ENCODE data around the gene KCNQ2. TPM values are rescaled to one million over a fixed set of nuclear protein-coding genes. Genes with fewer than 3 reads are reported as not detected.
"Not testable (repeated sequence)": the region's sequence is repeated elsewhere in the genome, so short reads cannot be mapped to it uniquely, and the experiment has no call there.

The KCNQ2 gene
- total RNA-seq, 1 donor from 2014 or later: not detected

DNA sequence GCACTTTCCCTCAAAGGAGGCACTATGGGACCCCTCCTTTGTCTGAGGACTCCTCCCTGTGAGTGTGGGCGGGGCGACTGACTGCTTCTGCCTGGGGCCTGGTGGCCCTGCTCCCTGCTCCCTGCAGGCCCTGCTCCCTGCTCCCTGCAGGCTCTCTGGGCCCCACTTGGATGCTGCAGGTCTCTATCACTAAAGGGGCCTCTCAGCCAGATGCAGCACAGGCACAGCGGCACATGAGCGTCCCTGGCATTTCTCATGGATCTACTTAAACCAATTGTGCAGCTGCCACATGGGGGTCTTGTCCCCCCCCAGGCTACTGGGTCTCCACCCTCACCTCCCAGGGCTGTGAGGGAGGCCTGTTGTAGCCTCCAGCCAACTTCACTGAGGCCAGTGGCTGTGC is 18.6 kb upstream of the KCNQ2 start:
- DNase-seq (ENCODE audit: low read depth in 2 of 2): no peak

DNA sequence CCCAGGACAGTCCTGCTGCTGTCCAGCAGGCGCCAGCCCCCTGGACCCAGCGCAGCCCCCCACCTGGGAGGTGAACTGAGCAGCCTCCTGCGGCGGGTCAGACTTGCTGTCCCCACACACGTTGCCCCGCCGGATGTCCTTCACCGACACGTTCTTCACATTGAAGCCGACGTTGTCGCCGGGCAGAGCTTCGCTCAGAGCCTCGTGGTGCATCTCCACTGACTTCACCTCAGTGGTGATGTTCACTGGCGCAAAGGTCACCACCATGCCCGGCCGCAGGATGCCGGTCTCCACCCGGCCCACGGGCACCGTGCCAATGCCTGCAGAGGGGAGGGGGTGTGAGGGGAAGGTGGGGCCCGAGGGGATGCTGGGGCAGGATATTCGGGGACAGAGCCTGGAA is 18.0 kb upstream of the KCNQ2 start:
- no peak for DNase-seq (ENCODE audit: low read depth in 2 of 2)

DNA sequence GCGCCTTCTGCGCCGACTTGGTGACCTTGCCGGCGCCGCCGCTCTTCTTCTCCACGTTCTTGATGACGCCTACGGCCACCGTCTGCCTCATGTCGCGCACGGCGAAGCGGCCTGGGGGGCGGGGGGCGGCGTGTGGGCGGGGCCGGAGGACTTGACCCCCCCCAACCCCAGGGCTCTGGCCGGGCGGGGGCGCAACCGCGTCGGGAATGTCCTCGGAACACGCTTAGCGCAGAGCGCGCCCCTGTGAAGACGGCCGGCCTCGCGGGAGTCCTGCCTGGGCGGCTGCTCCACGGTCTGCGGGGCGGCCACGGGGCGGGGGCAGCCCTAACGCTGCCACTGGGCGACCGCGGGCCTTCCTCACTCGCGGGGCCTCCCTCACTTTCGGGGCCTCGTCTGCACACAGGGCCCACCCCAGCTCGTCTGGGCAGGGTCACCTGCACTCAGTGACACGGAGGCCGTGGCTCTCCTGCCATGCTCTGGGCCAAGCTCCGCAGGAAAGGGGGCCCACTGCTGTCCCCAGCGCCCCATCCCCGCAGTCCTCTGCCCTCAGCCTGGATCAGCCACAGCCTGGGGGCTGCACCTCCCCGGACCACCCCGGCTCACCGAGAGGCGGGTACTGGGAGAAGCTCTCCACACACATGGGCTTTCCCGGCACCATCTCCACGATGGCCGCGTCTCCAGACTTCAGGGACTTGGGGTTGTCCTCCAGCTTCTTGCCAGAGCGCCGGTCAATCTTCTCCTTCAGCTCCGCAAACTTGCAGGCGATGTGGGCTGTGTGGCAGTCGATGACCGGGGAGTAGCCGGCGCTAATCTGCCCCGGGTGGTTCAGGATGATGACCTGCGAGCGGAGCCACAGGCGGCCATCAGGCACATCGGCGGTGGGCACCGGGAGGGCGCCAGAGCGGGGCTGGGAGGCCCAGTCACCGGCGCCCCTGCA is 16.1 kb upstream of the KCNQ2 start:
- no peak for DNase-seq (ENCODE audit: low read depth in 2 of 2)

DNA sequence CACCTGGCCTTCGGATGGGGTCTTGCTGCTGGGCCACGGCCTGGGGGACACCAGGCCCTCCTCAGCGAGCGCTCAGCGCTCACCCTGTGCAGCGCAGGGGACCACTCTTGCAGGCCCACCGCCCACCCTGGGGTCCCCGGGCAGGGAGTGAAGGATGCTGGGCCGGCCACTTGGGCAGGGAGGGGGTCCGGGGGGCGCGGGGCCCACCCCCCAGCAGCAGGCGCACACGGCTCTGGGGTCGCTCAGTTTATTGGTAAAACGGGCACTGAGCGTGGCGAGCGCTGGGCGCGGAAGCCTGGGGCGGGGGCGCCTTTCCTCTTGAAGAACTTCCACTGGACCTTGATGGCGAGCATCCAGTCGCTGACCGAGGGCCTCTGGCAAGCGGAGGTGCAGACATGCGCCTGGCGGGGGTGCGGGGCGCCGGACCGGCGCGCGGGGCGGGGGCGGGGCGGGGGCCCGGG is 15.4 kb upstream of the KCNQ2 start:
- no peak for DNase-seq (ENCODE audit: low read depth in 2 of 2)

DNA sequence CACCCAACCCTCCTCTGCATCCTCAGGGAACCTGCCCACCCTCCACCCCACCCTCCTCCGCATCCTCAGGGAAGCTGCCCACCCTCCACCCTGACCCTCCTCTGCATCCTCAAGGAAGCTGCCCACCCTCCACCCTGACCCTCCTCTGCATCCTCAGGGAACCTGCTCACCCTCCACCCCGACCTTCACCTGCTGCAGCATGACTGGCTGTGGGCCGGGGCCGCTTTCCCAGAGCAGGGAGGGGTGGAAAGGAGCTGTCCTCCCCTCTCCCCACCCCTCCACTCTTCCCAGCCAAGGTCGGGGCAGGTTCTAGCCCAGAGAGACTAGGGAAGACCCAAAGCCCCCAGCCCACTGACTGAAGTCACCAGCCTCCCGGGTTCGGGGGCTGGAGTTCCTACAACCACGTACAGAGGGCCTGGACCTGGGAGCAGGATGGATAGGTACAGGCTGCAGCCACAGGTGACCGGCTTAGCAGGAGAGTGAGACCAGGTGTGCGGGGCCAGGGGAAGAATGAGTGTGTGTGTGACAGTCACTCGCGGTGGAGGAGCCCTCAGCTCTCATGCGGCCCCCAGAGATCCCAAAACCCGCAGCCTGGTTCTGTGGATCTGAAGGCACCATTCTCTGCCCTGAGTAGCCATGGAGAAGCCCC is 14.8 kb upstream of the KCNQ2 start:
- no peak for DNase-seq (ENCODE audit: low read depth in 2 of 2)

DNA sequence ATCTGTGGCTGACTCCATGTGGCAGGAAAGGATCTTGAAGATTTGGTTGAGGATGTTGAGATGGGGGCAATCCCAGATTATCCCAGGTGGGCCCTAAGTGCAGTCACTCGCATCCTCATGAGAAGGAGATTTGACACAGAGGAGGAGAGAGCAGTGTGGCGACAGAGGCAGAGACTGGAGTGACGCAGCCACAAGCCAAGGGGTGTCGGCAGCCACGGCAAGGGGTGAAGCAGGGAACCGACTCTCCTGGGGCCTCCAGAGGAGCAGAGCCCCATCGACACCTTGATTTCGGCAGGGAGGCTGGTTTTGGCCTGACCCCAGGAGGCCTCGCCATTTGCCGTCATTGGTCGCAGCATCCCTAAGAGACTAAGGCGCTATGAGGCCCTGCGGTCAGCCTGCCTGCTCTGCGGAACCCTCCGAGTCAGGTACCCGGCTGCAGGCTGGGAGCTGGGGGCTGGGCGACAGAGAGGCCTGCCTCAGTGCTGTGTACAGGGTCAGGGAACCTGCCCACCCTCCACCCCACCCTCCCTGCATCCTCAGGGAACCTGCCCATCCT is 13.9 kb upstream of the KCNQ2 start:
- no peak for DNase-seq (ENCODE audit: low read depth in 2 of 2)

DNA sequence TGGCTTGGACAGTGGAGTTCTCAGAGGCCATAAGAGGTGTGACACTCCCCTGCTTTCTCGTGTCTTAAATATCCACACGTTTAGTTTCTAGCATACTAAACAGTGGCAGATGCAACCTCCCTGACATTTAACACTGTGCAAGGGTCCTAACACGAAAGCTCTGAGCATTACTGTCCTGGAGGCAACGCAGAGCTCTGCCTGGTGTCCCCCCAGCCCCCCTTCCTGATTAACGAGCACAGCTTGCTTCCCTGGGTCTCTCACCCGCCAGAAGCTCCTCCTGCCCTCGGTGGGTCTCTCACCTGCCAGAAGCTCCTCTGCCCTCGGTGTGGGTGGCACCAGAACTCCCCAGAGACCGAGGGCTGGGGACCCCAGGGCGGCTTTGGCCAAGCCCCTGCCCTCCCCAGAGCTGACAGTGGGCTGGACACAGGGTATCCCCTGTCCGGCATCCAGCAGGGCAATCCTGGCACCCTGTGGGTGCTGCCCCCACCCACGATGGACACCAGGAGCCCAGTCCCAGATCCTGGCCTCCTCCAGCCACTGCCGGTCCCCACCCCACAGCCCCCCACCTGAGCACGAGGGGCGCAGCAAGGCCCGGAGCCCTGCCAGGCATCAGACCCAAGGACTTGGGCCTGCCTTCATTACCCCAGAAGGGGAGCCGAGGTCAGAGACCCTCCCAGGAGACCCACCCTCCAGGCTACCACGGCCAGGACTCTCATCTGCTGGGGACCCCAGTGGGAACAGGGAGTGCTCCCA is 12.4 kb upstream of the KCNQ2 start:
- no peak for DNase-seq (ENCODE audit: low read depth in 2 of 2)

DNA sequence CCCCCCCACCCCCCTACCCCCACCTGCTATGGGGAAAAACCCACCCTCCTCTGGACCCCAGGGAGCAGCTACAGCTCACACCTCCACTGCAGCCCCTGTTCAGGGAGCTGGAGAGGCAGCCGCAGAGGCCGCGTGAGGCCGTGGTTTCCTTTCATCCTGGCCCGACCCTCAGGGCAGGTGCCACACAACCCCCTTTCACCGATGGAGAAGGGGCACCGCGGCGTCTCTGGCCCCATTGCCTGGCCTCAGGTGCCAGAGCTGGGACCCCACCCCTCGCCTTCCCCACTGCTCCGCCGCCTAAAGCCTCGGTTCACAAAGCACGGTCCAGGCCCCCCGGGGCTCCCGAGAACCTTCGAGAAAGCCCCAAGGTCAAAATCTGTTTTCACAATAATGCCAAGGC is 11.8 kb upstream of the KCNQ2 start:
- DNase-seq (ENCODE audit: low read depth in 2 of 2): no peak

DNA sequence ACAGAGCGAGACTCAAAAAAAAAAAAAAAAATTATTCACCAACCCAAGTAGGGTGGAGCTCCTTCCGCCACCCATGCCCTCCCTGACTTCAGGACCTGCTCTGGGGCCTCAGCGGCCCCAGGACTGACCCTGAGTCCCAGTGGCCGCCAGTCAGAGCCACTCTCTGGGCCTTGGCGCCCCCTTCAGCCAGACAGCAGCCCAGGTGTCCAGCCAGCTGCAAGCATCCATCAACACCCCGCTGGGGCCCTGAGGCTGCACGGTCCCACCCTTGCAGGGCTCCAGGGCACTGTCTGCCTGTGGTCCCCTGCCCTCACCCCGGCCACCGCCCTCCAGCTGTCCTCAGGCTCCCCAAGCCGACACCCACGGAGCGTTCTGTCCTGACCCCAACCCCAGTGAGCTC is 11.4 kb upstream of the KCNQ2 start:
- DNase-seq (ENCODE audit: low read depth in 2 of 2): no peak

DNA sequence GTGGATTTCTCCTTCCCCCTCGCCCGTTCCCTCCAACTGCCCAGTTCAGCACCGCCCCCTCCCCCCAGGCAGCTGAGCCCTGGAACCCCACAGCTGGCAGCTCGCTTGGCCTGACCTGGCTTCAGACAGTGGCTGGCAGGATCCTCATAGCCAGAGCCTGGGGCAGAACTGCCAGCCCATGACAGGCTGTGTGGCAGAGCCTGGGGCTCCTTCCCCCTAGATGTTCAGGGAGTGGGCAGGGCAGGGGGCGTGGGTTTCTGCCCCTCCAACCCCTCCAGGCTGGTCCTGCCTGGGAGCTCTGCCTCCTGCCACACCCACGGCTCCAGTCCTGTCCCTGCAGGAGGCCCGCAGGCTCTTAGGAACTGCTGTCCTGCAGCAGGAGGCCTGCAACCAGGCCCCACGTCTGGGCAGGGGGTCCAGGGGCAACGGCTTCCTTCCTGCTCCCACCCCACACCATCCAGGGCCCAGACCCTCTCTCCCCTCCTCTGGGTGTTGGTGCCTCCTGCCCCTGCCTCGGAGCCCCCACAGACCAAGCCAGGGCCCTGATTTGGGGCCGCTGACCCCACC is 9.6 kb upstream of the KCNQ2 start:
- no peak for DNase-seq (ENCODE audit: low read depth in 2 of 2)

DNA sequence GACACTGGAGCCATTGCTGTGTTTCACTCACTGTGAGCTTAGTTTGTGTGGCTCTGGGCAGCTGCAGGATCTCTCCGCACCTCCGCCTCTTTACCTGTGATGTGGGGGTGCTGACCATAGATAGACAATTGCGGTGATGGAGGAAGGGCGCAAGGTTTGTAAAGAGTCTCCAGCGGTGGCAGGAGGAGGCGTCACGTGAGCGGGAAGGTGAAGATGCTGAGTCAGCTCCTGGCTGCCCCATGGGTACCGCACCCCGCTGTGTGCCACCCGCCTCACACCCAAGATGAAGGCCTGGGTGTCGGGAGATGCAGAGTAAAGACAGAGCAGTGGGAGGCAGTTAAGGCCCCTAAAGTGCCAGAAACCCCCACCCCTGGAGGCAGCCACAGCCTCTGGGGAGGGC is 9.0 kb upstream of the KCNQ2 start:
- no peak for DNase-seq (ENCODE audit: low read depth in 2 of 2)

DNA sequence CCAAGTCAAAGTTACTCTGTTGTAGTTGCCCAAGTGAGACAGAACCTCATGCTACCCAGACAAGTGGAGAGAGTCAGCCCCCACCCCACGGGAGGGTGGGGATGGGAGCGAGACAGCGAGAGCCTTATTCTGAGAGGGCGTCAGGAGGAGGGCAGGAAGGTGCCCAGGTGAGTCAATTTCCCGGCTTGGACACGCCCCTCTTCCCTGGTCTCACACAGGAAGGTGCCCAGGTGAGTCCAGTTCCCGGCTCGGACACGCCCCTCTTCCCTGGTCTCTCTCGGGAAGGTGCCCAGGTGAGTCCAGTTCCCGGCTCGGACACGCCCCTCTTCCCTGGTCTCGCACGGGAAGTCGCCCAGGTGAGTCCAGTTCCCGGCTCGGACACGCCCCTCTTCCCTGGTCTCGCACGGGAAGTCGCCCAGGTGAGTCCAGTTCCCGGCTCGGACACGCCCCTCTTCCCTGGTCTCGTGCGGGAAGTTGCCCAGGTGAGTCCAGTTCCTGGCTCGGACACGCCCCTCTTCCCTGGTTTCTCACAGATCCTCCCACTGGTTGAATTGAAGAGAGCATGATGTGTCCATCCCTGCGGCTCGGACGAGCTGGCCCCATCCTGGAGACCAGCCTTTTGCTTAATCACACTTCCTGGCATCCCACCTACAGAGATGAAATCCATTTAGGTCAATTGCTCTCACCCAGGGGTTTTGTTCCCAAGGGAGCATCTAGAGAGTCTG is 7.4 kb upstream of the KCNQ2 start:
- DNase-seq (ENCODE audit: low read depth in 2 of 2): not testable (repeated sequence)

DNA sequence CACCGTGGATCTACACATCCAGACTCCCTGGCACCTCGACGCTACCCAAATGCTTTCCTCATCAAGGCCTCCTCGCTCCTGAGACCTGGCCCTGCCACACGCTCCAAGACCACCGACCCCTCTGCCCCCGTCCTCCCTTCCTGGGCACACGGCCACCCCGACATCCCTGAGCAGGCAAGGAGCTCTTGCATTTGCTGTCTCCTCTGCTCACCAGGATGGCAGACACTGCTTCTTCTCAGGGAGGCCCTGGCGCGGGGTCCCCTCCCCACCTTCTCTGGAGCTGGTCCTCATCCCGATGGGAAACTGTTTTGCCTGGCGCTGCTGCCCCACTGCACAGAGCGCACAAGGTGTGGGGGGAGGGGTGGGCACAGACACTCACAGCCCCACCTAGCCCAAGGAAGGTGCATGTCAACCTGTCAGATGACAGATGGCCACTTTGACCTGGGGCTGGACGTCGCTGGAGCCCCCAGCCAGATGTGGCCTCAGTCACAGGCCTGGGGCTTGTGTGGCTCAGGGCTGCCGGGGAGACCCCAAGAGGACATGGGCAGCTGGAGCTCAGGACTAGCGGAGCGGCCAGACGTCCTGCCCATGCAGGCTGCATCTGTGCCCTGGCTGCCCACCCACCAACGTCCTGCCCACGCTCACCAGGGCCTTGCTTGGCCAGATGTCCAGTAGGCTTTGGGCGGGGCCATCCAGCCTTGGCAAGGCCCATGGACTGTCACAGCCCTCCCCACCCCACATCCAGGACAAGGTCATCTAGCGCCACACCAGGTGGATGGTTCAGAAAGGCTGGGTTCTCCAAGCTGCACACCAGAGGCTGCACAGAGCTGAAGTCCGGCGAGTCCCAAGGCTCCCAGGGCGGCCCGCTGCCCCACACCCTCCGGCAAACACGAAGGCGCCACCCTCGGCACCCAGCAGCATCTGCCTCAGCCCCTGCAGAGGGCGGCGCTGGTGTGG is 6.2 kb upstream of the KCNQ2 start:
- no peak for DNase-seq (ENCODE audit: low read depth in 2 of 2)

DNA sequence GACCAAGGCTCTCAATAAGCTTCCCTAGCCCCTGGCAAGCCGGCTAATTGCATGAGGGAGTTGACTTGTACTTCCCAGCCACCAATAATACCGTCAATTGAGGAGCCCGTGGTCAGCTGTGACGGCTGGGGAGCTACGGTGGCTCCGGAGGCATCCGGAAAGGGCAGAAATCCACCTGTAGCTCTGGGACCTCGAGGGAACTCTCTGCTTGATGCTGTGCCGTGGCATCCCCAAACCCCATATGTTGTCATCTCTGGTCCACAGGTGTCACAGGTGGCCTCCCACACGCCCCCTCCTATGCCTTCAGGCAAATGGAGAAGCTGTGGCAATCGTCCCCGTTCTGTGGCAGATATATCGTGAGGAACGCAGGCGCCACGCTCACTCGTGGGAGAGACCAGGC is 5.5 kb upstream of the KCNQ2 start:
- DNase-seq (ENCODE audit: low read depth in 2 of 2): no peak

DNA sequence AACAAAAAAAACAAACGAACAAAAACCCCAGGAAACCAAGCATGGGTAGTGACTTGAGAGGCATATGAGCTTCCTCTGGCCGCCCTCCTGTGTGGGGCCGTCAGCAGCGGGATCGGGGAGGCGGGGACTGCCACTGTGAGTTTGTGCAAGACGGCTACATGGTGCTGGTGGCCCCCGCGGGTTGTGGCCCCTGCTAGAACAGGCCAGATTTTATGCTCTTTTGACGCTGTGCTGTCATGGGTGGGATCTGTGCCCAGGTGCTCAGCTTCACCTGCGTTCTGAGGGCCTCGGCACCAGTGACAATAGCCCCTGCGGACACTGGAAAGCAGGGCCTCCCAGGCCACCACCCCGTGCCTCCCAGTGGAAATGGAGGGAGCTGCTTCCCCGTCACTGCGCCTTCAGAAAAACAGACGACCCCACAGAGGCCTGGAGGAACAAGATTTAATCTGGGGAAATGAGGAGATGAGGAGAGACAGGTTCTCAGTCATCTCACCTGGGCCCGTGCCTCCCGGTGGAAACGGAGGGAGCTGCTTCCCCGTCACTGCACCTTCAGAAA is 4.7 kb upstream of the KCNQ2 start:
- no peak for DNase-seq (ENCODE audit: low read depth in 2 of 2)

DNA sequence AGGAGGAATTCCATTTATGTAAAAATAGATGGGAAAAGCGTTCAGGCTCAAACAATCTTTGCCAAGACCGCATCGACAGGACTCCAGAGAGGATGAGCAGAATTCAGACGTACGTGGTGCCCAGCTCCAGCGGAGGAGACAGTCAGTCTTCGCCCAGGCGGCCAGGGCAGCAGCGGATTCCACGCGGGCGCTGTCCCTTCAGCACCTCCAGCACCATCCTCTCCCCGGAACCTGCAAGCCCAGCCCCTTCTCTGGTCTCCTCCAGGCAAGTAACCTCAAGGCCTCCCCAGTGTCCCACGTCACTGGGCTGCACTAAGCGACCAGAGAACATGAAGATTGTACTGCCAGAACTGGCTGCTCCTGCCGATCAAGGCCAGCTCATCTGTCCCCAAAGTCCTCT is 2.8 kb upstream of the KCNQ2 start:
- no peak for DNase-seq (ENCODE audit: low read depth in 2 of 2)

DNA sequence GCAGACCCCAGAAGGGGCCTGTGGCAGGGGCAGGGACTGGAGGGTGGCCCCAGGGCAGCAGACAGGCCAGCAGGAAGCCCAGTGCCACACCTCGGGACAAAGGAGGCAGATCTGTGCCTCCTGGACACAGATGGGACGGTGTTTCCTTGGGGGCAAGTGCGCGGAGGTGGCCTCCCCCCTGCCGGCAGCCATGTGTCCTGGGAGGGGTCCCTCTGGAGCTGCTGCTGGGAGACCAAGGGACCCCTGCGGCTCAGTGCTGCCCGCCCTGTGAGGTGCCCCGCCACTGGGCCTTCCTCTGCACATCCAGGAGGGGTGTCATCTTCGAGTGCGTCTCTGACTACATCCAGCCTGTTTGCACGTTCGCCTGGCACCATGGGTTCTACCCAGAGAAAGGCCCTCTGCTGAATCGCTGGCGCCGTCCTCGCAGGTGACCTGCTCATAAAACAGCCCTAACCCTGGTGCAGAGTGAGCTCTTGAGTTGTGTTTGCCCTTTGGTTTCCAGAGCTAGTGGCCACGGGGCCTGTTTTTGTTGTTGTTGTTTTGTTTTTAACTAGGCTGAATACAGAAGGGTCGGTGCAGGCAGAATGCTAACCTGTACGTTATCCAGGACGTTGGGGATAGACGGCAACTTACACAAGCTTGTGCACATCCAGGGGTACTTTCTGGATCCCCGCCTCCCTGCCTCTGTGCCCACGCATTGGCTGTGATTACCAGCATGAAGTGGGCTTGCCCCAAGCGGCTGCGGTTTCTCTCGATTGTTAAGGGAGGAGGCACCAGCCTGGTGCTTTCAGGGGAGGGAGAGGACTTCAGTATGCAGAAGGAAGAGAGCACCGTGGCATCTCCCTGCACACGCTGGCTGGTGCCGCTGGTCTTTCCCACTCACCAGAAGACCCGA is 1.3 kb upstream of the KCNQ2 start:
- no peak for DNase-seq (ENCODE audit: low read depth in 2 of 2)

DNA sequence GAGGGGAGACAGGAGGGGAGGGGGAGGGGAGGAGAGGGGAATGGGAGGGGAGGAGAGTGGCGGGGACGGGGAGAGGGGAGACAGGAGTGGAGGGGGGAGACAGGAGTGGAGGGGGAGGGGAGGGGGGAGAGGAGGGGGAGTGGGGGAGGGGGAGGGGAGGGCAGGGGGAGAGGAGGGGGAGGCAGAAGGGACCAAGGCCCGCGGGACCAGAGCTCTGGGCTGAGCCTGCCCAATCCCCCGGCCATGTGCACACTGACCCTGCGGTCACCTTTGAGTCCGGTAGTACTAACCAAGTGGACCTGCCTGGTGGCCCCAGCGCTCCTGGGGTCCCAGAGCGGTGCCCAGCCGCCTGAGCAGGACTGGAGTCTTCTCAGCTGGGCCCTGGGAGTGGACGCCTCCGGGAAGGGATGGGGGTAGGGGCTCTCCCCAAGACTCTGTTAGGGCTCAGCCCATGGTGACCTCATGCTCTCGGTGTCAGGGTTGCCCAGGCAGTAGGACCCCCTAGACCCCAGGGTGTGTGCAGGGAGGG is 471 bp upstream of the KCNQ2 start:
- no peak for DNase-seq (ENCODE audit: low read depth in 2 of 2)
